MCF 10A (cell line): ENCODE results near the gene APEX1. TPM values are rescaled to one million over a fixed set of nuclear protein-coding genes. Genes with fewer than 3 reads are reported as not detected.

ENCODE experiments used
- BruUV-seq: library from RNA; stranded (reverse); fragments of 400-500 nt; replicated peaks from 2 replicates; lab custom pipeline; 2021; lab: Mats Ljungman, UMichigan
- CTCF ChIA-PET: fragments of 300-600 bp; sonication (Branson Sonifier 250); formaldehyde crosslinking; extraction: SDS; loops from one replicate; lab custom pipeline; 2021; ENCODE audit warnings: antibody characterized with exemption, inconsistent platforms; lab: Yijun Ruan, JAX
- POLR2A ChIA-PET: fragments of 300-600, 350-650 bp; sonication (Branson Sonifier 250); formaldehyde crosslinking; extraction: SDS; loops from one replicate; lab custom pipeline; 2020; ENCODE audit warnings: antibody characterized with exemption, inconsistent platforms; lab: Yijun Ruan, JAX
- DNase-seq: peaks from one replicate; pipeline ENCODE4 v3.0.0-alpha.2; 2018; ENCODE audit not compliant: unreplicated experiment
- H3K27ac Mint-ChIP-seq: one replicate; pipeline ENCODE4 v1.8.0; 2022; ENCODE audit warnings: mild to moderate bottlenecking, low read depth, mixed read lengths; ENCODE audit not compliant: unreplicated experiment
- H3K27me3 Mint-ChIP-seq: one replicate; pipeline ENCODE4 v1.8.0; 2022; ENCODE audit warnings: mixed read lengths; ENCODE audit not compliant: insufficient read depth, unreplicated experiment
- H3K36me3 Mint-ChIP-seq: one replicate; pipeline ENCODE4 v1.8.0; 2022; ENCODE audit warnings: mild to moderate bottlenecking, moderate library complexity, mixed read lengths; ENCODE audit not compliant: insufficient read depth, unreplicated experiment
- H3K4me1 Mint-ChIP-seq: one replicate; pipeline ENCODE4 v1.8.0; 2022; ENCODE audit warnings: mixed read lengths; ENCODE audit not compliant: insufficient read depth, unreplicated experiment
- H3K4me3 Mint-ChIP-seq: one replicate; pipeline ENCODE4 v1.8.0; 2022; ENCODE audit warnings: mild to moderate bottlenecking, moderate library complexity, mixed read lengths; ENCODE audit not compliant: unreplicated experiment
- H3K9me3 Mint-ChIP-seq: one replicate; pipeline ENCODE4 v1.8.0; 2022; ENCODE audit warnings: mixed read lengths; ENCODE audit not compliant: unreplicated experiment
- intact Hi-C: fragments of 100-400 bp; cut with micrococcal nuclease; formaldehyde crosslinking; loops from 2 replicates; pipeline ENCODE4 v1.14.1; 2022
- total RNA-seq: library from RNA; stranded (reverse); gene quantifications from 2 replicates; pipeline ENCODE4 v1.2.3, GENCODE V29; 2022
- TF ChIP-seq, protein P1 (sequence below): fragments of 200-600 bp; IDR thresholded peaks from one replicate; pipeline ENCODE4 v1.8.0; 2022; ENCODE audit warnings: antibody characterized with exemption, mild to moderate bottlenecking; ENCODE audit not compliant: unreplicated experiment

The APEX1 gene
- total RNA-seq, 1 experiment from 2014 or later, result 168 TPM

DNA sequence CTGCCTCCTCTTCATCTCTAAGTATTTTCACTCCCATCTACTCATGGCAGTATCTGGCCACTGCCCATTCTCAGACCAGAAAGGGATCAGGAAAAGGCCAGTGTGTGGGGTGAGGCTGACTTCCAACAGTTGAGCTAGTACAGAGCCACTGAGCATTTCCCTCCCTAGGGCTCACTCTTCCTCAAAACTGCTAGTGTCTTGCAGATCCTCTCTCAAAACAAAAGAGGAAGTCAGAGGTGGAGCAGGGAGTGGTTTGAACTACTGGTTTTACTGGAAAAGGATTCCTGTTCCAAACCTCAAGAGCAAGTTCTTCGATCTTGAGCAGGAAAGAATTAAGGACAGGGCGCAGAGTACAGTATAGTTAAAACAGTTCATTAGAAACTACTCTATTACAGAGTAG lies 38.6 kb downstream of the APEX1 start:
- POLR2A ChIA-PET, result interaction anchor here (1.0 kb wide), 1 partner anchor 24 kb away, joined by 4 read pairs; no protein-coding TSS in a partner anchor
- CTCF ChIA-PET, result interaction anchor here (0.5 to 0.9 kb wide), 2 partner anchors 105 to 610 kb away, joined by 3 to 5 read pairs; no protein-coding TSS in a partner anchor

DNA sequence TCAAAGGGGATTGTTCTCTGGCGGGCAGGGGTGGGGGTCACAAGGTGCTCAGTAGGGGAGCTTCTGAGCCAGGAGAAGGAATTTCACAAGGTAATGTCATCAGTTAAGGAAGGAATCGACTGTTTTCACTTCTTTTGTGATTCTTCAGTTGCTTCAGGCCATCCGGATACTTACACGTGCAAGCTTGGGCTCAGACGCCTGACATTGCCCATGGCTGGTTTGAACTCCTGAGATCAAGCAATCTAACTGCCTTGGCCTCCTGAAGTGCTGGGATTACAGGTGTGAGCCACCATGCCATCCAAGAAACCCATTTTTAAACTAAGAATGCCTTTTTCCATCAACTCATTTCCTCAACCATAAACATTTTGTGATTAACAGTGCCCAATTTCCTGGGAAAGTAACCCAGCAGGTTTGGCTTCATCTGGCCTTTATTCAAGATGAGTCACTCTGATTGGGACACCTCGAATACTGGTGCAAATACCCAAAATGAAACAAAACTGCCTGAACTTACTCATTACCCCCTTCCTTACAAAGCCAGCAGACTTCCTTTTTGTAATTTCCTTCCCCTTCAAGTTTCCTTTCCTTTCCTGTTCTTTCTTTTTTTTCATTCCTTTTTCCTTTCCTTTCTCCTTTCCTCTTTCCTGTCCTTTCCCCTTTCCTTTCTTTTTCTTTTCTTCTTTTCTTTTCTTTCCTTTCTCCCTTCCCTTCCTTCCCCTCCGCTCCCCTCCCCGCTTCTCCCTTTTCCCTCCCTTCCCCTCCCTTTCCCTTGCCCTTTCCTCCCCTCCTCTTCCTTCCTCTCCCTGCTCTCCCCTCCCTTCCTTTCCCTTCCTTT lies 40.1 kb downstream of the APEX1 start:
- TF ChIP-seq, protein P1, sequence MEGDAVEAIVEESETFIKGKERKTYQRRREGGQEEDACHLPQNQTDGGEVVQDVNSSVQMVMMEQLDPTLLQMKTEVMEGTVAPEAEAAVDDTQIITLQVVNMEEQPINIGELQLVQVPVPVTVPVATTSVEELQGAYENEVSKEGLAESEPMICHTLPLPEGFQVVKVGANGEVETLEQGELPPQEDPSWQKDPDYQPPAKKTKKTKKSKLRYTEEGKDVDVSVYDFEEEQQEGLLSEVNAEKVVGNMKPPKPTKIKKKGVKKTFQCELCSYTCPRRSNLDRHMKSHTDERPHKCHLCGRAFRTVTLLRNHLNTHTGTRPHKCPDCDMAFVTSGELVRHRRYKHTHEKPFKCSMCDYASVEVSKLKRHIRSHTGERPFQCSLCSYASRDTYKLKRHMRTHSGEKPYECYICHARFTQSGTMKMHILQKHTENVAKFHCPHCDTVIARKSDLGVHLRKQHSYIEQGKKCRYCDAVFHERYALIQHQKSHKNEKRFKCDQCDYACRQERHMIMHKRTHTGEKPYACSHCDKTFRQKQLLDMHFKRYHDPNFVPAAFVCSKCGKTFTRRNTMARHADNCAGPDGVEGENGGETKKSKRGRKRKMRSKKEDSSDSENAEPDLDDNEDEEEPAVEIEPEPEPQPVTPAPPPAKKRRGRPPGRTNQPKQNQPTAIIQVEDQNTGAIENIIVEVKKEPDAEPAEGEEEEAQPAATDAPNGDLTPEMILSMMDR, result no peak
- POLR2A ChIA-PET, result no interaction called here
- intact Hi-C loops, result no loop called here
- no TSS peak for BruUV-seq
- CTCF ChIA-PET, result interaction anchor here (0.6 to 0.8 kb wide), 3 partner anchors 32 to 615 kb away, joined by 3 read pairs; partner anchors contain the start of gene APEX1
- DNase-seq, result peak; percentile 73
- Mint-ChIP-seq H3K9me3 (no peaks in the 10 kb centered on the region), H3K4me3 (peak overlapping the region; percentile 1), H3K27ac (peak overlapping the region; percentile 72), H3K27me3 (no peaks in the 10 kb centered on the region), H3K4me1 (peaks cover 26% of the 10 kb centered on the region), H3K36me3 (no peaks in the 10 kb centered on the region)

More for the DNA sequence above, 38.6 kb downstream of the APEX1 start:
- BruUV-seq, result no TSS peak
- no peaks in the 10 kb centered on the region for H3K36me3 Mint-ChIP-seq
- peaks cover 29% of the 10 kb centered on the region for H3K4me1 Mint-ChIP-seq
- no peaks in the 10 kb centered on the region for H3K27me3 Mint-ChIP-seq
- TF ChIP-seq, protein P1, result no peak
- no peak for DNase-seq
- intact Hi-C loops, result no loop called here
- no peaks in the 10 kb centered on the region for H3K9me3 Mint-ChIP-seq
- H3K27ac Mint-ChIP-seq, result no peak overlapping the region
- no peak overlapping the region for H3K4me3 Mint-ChIP-seq

DNA sequence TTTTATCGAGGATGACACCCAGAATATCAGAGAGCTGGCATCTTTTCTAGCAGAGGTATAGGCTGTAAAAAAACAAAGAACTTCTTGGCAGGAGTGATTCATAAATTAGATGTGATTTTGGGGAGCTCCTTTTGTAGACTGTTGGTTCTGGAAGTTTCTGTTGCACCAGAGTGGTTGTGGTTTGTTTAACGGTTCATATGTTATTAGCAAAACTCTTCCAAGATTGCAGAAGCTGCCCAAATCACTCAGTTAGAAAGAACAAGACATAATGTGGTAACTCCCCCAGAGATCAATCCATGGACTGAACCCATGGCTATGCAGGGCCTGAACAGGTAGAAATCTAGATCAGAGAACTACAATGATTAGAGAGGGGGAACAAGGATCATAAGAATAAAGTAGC lies 43.6 kb downstream of the APEX1 start:
- H3K27ac Mint-ChIP-seq, result no peak overlapping the region
- H3K4me3 Mint-ChIP-seq, result no peak overlapping the region
- TF ChIP-seq, protein P1, result no peak
- intact Hi-C loops, result no loop called here
- no peak for DNase-seq
- POLR2A ChIA-PET, result interaction anchor here (1.9 kb wide), 1 partner anchor 29 kb away, joined by 3 read pairs; no protein-coding TSS in a partner anchor
- CTCF ChIA-PET, result interaction anchor here (1.0 kb wide), 1 partner anchor 33 kb away, joined by 3 read pairs; no protein-coding TSS in a partner anchor
- peaks cover 23% of the 10 kb centered on the region for H3K4me1 Mint-ChIP-seq
- H3K27me3 Mint-ChIP-seq, result no peaks in the 10 kb centered on the region
- no TSS peak for BruUV-seq
- no peaks in the 10 kb centered on the region for H3K9me3 Mint-ChIP-seq
- no peaks in the 10 kb centered on the region for H3K36me3 Mint-ChIP-seq

DNA sequence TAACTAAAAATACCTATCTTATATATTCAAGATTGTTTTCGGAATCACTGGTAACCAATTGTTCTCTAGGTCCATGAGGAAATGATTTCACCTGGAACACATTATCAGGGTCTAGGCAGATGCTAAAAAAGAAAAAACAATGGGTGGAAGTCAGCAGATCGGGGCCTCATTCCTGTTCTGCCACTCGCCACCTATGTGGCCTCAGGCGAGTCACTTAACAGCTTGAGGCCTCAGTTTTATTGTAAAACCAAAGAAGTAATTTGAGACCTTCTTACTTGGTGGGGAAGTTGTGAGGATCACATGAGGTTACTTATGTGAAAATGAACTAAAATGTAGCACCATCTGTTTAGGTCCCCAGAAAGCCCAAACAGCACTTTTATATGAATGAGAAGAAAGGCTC lies 44.1 kb downstream of the APEX1 start:
- BruUV-seq, result no TSS peak
- TF ChIP-seq, protein P1, result no peak
- Mint-ChIP-seq H3K4me1 (peaks cover 23% of the 10 kb centered on the region), H3K9me3 (no peaks in the 10 kb centered on the region), H3K27me3 (no peaks in the 10 kb centered on the region), H3K27ac (no peak overlapping the region), H3K36me3 (no peaks in the 10 kb centered on the region), H3K4me3 (no peak overlapping the region)
- no peak for DNase-seq
- intact Hi-C loops, result no loop called here
- CTCF ChIA-PET, result interaction anchor here (1.0 kb wide), 1 partner anchor 32 kb away, joined by 3 read pairs; no protein-coding TSS in a partner anchor
- POLR2A ChIA-PET, result no interaction called here
